ENCODE data around the gene ADAM15.

DNA sequence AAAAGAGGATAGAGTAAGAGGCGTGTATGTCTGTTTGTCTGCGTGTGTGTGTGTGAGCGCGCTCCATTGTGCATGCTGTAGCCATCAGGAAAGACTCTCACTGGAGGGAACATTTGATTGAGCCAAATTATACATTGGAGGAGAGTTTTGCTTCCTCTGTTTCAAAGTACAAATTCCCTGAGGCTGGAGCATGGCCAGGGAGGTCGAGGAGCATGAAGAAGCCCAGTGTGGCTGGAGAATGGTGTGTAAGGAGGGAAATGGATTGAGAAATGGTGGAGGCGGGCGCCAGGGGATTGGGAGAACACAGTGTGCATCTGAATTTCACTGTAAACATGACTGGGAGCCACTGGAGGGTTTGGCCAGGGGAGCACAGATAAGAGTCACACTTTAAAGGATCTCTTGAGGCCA lies 54.5 kb downstream of the ADAM15 start:
- TF ChIP-seq, protein P1, sequence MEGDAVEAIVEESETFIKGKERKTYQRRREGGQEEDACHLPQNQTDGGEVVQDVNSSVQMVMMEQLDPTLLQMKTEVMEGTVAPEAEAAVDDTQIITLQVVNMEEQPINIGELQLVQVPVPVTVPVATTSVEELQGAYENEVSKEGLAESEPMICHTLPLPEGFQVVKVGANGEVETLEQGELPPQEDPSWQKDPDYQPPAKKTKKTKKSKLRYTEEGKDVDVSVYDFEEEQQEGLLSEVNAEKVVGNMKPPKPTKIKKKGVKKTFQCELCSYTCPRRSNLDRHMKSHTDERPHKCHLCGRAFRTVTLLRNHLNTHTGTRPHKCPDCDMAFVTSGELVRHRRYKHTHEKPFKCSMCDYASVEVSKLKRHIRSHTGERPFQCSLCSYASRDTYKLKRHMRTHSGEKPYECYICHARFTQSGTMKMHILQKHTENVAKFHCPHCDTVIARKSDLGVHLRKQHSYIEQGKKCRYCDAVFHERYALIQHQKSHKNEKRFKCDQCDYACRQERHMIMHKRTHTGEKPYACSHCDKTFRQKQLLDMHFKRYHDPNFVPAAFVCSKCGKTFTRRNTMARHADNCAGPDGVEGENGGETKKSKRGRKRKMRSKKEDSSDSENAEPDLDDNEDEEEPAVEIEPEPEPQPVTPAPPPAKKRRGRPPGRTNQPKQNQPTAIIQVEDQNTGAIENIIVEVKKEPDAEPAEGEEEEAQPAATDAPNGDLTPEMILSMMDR (IDR thresholded peaks at IDR 0.05), result no peak
- no peak for TF ChIP-seq POLR2AphosphoS5 (IDR thresholded peaks at IDR 0.05)
- TF ChIP-seq EP300 (IDR thresholded peaks at IDR 0.05), result no peak
- TF ChIP-seq POLR2A (IDR thresholded peaks at IDR 0.05), result no peak

Data from gastroesophageal sphincter (tissue), 3 donors.